GM10266 (cell line): ENCODE results near the gene TMEM245.

Source experiments
- DNase-seq: peaks from one replicate; pipeline ENCODE4 v3.0.0; 2012; ENCODE audit errors: extremely low spot score
- CTCF ChIP-seq: IDR thresholded peaks from 2 replicates; pipeline ENCODE4 v1.5.1; 2012; ENCODE audit warnings: mild to moderate bottlenecking, low read depth; ENCODE audit not compliant: control insufficient read depth, insufficient read depth; ENCODE audit errors: missing control alignments

The TMEM245 gene

GRCh38 chr9:109050444-109050843 is 69.3 kb downstream of the TMEM245 start:
- TF ChIP-seq CTCF, result no peak
- DNase-seq, result no peak

- no peak for DNase-seq
- no peak for TF ChIP-seq CTCF
Observed at GRCh38 chr9:109048822-109049221, 70.9 kb downstream of the TMEM245 start.

- no peak for TF ChIP-seq CTCF
Observed at GRCh38 chr9:109047259-109047658, 72.5 kb downstream of the TMEM245 start.

GRCh38 chr9:109046346-109046745 is 73.4 kb downstream of the TMEM245 start:
- TF ChIP-seq CTCF, result no peak
- no peak for DNase-seq

More at GRCh38 chr9:109047259-109047658, 72.5 kb downstream of the TMEM245 start:
- no peak for DNase-seq

GRCh38 chr9:109043578-109043977 is 76.2 kb downstream of the TMEM245 start:
- no peak for TF ChIP-seq CTCF
- no peak for DNase-seq

- DNase-seq, result no peak
- no peak for TF ChIP-seq CTCF
Observed at GRCh38 chr9:109040571-109040970, 79.2 kb downstream of the TMEM245 start.

- no peak for TF ChIP-seq CTCF
- DNase-seq, result no peak
Observed at GRCh38 chr9:109039539-109039938, 80.2 kb downstream of the TMEM245 start.
